Subcutaneous adipose tissue (tissue), 4 donors: ENCODE measurements around the gene AP5Z1. TPM values are rescaled to one million over a fixed set of nuclear protein-coding genes. Genes with fewer than 3 reads are reported as not detected.

Experiments used
- total RNA-seq, 4 donors: library from RNA; depleted of rRNA; stranded (reverse); fragments of >200 nt; gene quantifications; one replicate each; pipeline ENCODE4 v1.1.0, GENCODE V29; 2016
- TF ChIP-seq, protein P1 (sequence below): fragments of 450-650 bp; IDR thresholded peaks from one replicate; pipeline ENCODE4 v1.5.1; 2016; ENCODE audit warnings: low read depth, mild to moderate bottlenecking, control low read depth, antibody characterized with exemption, moderate library complexity

The AP5Z1 gene
- total RNA-seq, 4 donors from 2014 or later = 9.6 to 39.4 (median 21.1) TPM

DNA sequence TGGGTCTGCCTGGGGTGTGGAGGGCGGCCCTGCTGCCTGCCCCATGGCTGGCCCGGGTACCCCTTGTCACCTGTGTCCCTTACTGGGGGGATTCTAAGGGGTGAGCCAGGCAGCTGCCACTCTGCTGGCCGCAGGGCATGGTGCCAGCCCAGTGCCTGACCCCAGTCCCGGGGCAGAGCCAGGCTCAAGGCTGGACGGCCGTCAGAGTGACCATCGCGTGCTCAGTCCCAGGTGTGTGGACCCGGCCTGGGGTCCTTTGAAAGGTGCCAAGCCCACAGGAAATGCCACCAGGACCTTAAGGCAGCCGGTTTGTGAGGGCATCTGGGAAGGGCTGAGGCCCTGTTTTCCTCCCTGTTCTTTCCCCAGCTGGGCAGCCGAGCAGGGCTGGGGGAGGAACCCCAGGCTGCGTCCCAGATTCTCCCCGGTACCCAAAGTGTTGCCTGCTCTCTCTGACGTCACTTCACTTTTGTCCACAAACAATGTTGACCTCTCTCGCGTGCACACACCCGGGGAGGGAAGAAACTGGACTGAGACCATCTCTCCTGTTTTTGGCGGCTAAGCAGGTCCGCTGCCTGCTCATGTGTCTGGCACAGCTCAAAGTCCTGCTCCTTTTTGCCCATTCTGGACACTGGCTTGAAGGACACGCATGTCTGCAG lies 48.8 kb downstream of the AP5Z1 start:
- TF ChIP-seq, protein P1, sequence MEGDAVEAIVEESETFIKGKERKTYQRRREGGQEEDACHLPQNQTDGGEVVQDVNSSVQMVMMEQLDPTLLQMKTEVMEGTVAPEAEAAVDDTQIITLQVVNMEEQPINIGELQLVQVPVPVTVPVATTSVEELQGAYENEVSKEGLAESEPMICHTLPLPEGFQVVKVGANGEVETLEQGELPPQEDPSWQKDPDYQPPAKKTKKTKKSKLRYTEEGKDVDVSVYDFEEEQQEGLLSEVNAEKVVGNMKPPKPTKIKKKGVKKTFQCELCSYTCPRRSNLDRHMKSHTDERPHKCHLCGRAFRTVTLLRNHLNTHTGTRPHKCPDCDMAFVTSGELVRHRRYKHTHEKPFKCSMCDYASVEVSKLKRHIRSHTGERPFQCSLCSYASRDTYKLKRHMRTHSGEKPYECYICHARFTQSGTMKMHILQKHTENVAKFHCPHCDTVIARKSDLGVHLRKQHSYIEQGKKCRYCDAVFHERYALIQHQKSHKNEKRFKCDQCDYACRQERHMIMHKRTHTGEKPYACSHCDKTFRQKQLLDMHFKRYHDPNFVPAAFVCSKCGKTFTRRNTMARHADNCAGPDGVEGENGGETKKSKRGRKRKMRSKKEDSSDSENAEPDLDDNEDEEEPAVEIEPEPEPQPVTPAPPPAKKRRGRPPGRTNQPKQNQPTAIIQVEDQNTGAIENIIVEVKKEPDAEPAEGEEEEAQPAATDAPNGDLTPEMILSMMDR = no peak

DNA sequence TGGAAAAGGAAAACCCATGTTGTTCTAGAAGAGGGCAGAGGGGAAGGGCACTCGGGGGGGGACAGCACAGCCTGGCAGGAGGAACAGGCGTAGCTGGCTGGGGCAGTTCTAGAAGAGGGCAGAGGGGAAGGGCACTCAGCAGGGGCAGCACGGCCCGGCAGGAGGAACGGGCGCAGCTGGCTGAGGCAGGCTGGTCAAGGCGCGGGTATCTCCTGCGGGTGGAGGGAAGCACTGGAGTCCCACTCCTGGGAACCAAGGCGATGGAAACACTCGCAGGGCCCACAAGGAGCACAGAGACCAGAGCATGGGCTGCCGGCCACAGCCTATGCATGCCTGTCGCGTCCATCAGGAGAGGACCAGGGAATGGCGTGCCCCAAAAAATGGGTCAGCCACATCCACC lies 49.7 kb downstream of the AP5Z1 start:
- TF ChIP-seq, protein P1 = no peak

DNA sequence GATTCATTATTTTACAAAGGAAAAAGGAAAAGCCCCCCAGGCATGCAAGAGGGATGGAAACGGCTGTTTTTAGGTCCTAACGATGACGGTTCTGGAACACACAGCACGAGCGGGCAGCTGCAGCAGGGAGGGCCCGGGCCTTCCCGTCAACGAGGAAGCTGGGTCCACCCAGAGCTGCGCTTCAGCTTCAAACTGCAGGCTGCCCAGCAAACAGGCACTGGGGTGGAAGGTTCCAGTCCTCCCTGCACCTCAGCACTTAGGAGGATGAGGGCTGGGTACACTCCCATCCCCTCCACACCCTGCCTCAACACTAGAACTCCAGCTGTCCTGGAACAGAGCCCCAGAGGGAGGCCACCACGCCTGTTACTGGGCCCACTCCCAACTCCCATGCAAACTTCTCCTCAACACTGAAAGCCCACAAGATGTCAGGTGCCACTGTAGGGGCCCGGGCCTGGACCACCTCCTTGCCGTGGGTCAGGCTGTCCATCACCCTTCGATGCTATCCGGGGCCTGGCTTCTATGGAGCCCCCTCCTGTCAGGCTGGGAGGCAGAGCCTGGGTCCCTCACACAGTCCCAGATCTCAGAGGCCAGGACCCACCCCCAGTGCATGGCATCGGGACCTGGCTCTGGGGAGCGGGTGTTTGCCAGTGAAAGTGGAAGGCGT lies 53.4 kb downstream of the AP5Z1 start:
- TF ChIP-seq, protein P1 = no peak

DNA sequence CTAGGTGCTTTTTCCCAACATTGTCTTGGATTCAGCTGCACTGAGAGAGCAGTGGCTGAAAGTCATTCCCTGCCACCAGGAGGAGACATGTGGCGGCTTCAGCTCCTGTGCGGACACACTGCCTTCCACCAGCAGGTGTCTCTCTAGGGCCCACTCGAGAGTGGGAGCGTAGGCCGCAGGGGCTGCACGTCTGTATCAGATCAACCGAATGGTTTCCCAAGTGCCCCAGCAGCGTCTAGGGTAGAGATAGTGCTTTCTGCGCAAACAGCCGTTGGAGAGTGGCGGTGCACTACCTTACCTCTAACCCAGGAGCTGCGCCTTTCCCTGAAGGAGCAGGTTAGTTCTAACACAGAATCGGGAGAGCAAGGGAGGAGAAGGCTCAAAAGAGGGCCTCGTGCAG lies 54.8 kb downstream of the AP5Z1 start:
- TF ChIP-seq, protein P1 = no peak

DNA sequence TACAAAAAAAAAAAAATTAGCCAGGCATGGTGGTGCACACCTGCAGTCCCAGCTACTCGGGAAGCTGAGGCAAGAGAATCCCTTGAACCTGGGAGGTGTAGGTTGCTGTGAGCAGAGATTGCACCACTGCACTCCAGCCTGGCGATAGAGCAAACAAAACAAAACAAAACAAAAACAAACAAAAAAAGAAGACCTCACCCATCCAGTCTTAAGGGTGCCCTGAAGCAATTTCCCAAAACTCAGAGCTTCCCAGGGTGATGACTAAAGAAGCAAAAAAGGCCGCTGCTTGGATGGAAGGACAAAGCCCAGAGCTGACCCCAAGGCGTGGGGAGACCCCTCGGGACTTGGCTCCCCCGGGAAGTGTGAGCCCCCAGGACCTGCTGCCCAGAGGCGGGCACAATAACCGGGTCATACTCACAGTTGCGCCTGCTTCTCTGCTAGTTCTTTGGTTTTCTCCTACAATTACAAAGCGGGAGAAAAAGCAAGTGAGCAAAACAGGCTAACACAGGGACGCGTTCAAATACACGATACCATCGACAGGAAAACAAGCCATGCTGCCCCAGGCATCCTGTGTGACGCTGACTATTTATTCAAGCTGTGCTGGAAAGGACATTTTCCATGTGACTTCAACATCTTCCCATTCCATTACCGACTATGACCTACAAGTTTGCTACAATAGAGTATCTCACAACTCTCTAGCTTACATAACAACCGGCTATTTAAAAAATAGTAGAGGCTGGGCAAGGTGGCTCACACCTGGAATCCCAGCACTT lies 56.5 kb downstream of the AP5Z1 start:
- TF ChIP-seq, protein P1 = no peak

DNA sequence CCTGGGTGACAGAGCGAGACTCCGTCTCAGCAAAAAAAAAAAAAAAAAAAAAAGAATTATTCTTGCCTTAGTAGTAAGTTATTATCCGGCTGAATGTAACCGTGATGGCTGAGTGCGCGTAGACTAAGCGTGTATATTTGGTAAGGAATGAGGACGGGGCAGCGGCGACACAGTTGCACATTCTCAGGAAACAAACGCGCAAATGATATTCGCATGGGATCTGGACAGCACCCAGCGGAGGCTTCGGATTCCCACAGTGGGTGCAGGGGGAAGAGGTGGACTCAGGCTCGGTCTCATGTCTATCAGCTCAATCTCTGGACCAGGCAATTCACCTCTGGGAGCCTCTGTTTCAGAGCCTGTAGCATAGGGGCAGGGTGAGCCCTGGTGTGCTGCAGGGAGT lies 57.3 kb downstream of the AP5Z1 start:
- TF ChIP-seq, protein P1 = no peak

DNA sequence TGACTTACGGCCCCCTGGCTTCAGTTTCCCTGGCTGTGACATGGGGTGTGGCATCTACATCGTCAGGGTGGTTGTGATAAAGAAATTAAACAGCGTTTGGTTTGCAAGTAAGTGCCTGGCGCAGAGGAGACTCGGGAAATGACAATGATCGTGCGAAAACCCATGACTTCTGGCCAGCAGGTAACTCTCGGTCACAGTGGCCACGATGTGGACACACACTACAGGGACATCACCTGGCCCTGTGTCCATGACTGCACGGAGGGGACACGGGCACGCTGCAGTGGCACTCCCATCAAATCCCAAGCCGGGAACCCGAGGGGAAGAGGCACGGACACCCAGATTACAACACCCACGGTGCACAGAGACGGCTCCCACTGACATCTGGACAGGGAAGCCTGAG lies 57.8 kb downstream of the AP5Z1 start:
- TF ChIP-seq, protein P1 = no peak
